SU-DHL-6 (cell line): ENCODE measurements around the gene FANCI.

Experiments used
- EZH2phosphoT487 ChIP-seq: fragments of 200-600 bp; sonication (generic), shearing (Covaris generic); conservative IDR thresholded peaks from 2 replicates; pipeline ENCODE4 v1.6.1; 2018; ENCODE audit warnings: mild to moderate bottlenecking, antibody characterized with exemption, low read length, moderate library complexity, mixed read lengths
- TF ChIP-seq, protein P1 (sequence below): fragments of 200-600 bp; sonication (generic); IDR thresholded peaks from one replicate; pipeline ENCODE4 v1.5.1; 2017; ENCODE audit warnings: antibody characterized with exemption, mild to moderate bottlenecking, low read length, moderate library complexity; ENCODE audit not compliant: insufficient read depth, poor library complexity, severe bottlenecking

DNA sequence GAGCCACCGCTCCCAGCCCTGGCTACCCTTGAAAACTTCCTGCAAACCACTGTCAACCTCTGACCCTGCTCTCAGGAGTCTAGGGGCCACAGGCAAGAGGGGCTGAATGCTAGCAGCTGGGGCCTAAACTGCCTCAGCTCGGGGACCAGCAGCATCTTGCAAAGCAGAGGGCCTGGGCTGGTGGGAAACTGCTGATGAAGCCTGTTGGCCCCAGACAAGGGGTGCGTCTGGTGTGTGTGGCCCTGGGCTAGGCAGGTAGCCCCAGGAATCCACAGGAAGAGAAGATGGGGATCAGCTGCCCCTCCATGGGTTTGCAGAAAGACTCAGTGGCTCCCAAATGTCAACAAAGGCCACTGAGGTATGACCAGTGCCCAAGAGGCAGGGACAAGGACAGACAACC, 99.1 kb downstream of the FANCI start:
- TF ChIP-seq, protein P1, sequence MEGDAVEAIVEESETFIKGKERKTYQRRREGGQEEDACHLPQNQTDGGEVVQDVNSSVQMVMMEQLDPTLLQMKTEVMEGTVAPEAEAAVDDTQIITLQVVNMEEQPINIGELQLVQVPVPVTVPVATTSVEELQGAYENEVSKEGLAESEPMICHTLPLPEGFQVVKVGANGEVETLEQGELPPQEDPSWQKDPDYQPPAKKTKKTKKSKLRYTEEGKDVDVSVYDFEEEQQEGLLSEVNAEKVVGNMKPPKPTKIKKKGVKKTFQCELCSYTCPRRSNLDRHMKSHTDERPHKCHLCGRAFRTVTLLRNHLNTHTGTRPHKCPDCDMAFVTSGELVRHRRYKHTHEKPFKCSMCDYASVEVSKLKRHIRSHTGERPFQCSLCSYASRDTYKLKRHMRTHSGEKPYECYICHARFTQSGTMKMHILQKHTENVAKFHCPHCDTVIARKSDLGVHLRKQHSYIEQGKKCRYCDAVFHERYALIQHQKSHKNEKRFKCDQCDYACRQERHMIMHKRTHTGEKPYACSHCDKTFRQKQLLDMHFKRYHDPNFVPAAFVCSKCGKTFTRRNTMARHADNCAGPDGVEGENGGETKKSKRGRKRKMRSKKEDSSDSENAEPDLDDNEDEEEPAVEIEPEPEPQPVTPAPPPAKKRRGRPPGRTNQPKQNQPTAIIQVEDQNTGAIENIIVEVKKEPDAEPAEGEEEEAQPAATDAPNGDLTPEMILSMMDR = no peak
- TF ChIP-seq EZH2phosphoT487 = no peak
